GM12874 (cell line): ENCODE data around the gene FNDC3B.

ENCODE experiments used
- CTCF ChIP-seq: IDR thresholded peaks from 2 replicates; pipeline ENCODE4 v1.5.1; 2011; ENCODE audit warnings: low read depth, mild to moderate bottlenecking, control low read depth, low read length, moderate library complexity; ENCODE audit not compliant: insufficient read depth

The FNDC3B gene

GRCh38 chr3:172372895-172373294 lies 333.5 kb downstream of the FNDC3B start:
- no peak for TF ChIP-seq CTCF

- TF ChIP-seq CTCF, result no peak
Observed at GRCh38 chr3:172373912-172374311, 334.5 kb downstream of the FNDC3B start.

GRCh38 chr3:172375206-172375850 lies 335.9 kb downstream of the FNDC3B start:
- TF ChIP-seq CTCF, result no peak

GRCh38 chr3:172376402-172376801 lies 337.0 kb downstream of the FNDC3B start:
- TF ChIP-seq CTCF, result no peak

- no peak for TF ChIP-seq CTCF
Observed at GRCh38 chr3:172376881-172377280, 337.5 kb downstream of the FNDC3B start.

- no peak for TF ChIP-seq CTCF
Observed at GRCh38 chr3:172378439-172378838, 339.1 kb downstream of the FNDC3B start.

GRCh38 chr3:172379372-172379771 lies 340.0 kb downstream of the FNDC3B start:
- TF ChIP-seq CTCF, result no peak
